ENCODE results near the gene MED26. TPM values are rescaled to one million over a fixed set of nuclear protein-coding genes. Genes with fewer than 3 reads are reported as not detected.

The MED26 gene
- total and polyA plus RNA-seq, 2 of the 8 experiments (the other 6 are each of a cell fraction or from before 2014, with no cell fraction given), result 5.3 to 10.7 TPM

DNA sequence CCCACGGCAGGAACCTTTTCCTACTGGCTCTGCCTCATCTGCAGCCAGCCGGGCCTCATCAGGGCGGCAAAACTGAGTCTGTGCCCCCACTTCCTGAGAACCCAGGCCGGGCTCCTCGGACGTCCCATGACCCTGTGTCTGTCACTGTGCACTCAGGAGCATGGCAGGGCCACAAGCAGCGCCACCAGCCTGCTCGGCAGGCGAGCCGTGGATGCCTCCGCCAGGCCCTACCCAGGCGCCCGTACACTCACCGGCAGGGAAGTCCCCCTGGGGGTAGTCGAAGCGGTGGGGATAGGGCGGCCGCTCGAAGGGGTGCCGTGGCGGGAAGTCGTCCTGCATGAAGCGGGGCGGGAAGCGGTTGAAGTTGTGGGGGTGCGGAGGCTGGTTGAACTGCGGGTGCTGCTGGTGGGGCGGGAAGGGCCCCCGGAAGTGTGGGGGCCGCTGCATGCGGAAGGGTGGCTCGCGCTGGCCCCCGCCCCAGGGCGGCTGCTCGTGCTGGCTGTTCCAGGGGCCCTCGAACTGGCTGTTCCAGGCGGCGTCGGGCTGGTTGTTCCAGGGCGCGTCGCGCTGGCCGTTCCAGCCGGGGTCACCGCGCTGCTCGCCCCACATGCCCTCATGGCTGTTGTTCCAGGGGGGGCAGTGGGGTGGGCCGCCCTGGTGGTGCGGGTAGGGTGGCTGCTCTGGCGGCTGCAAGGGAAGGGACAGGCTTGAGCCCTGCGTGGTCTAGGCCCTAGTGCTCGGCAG is 102.8 kb downstream of the MED26 start (continued):
- TF ChIP-seq ASH2L (IDR thresholded peaks at IDR 0.05; ENCODE audit: low read length) (no peak), YY1 (IDR thresholded peaks at IDR 0.05; ENCODE audit: low read depth, low read length) (no peak)

Small RNA genes lying within 50 kb of the gene (small RNA-seq; reads per million reads assigned to genes)
- not detected for gene RN7SL146P (ENCODE audit: insufficient read depth)

Other genes starting within 250 kb of the MED26 start
- 36.6 and 37.2 TPM in 2 replicates for gene EPS15L1, start 156.2 kb downstream of the MED26 start, total RNA-seq (2021; fragmentation: NEBNext Ultra II Directional; extraction: Animal tissue kit (Norgen Biotek cat#: 25700))
- gene EPS15L1, start 156.2 kb downstream of the MED26 start, polyA plus RNA-seq (2011; rRNA removed), result 17.6 and 22.4 TPM in 2 replicates
- gene CALR3, start 132.0 kb downstream of the MED26 start, total RNA-seq (2021; fragmentation: NEBNext Ultra II Directional; extraction: Animal tissue kit (Norgen Biotek cat#: 25700)), result 0.32 and 0.33 TPM in 2 replicates
- 0.11 TPM in 1 of 2 replicates, not detected in the other for gene CALR3, start 132.0 kb downstream of the MED26 start, polyA plus RNA-seq (2011; rRNA removed)
- 4.2 and 4.5 TPM in 2 replicates for gene C19orf44, start 131.8 kb downstream of the MED26 start, total RNA-seq (2021; fragmentation: NEBNext Ultra II Directional; extraction: Animal tissue kit (Norgen Biotek cat#: 25700))
- gene C19orf44, start 131.8 kb downstream of the MED26 start, polyA plus RNA-seq (2011; rRNA removed), result 2.1 and 2.8 TPM in 2 replicates
- gene CHERP, start 85.8 kb downstream of the MED26 start, total RNA-seq (2021; fragmentation: NEBNext Ultra II Directional; extraction: Animal tissue kit (Norgen Biotek cat#: 25700)), result 72.5 and 73.7 TPM in 2 replicates
- gene CHERP, start 85.8 kb downstream of the MED26 start, polyA plus RNA-seq (2011; rRNA removed), result 13.9 and 23.9 TPM in 2 replicates
- 26.0 and 28.5 TPM in 2 replicates for gene SLC35E1, start 55.8 kb downstream of the MED26 start, total RNA-seq (2021; fragmentation: NEBNext Ultra II Directional; extraction: Animal tissue kit (Norgen Biotek cat#: 25700))
- gene SLC35E1, start 55.8 kb downstream of the MED26 start, polyA plus RNA-seq (2011; rRNA removed), result 31.2 and 31.9 TPM in 2 replicates
- gene SMIM7, start 31.9 kb upstream of the MED26 start, total RNA-seq (2021; fragmentation: NEBNext Ultra II Directional; extraction: Animal tissue kit (Norgen Biotek cat#: 25700)), result 67.5 and 69.9 TPM in 2 replicates
- gene SMIM7, start 31.9 kb upstream of the MED26 start, polyA plus RNA-seq (2011; rRNA removed), result 51.7 and 55.5 TPM in 2 replicates
- gene TMEM38A, start 32.9 kb upstream of the MED26 start, total RNA-seq (2021; fragmentation: NEBNext Ultra II Directional; extraction: Animal tissue kit (Norgen Biotek cat#: 25700)), result 8.9 and 9.8 TPM in 2 replicates
- 9.2 and 11.2 TPM in 2 replicates for gene TMEM38A, start 32.9 kb upstream of the MED26 start, polyA plus RNA-seq (2011; rRNA removed)
- gene NWD1, start 91.6 kb upstream of the MED26 start, total RNA-seq (2021; fragmentation: NEBNext Ultra II Directional; extraction: Animal tissue kit (Norgen Biotek cat#: 25700)), result not detected in 2 replicates
- gene NWD1, start 91.6 kb upstream of the MED26 start, polyA plus RNA-seq (2011; rRNA removed), result 0.02 TPM in 2 replicates
- gene SIN3B, start 201.2 kb upstream of the MED26 start, total RNA-seq (2021; fragmentation: NEBNext Ultra II Directional; extraction: Animal tissue kit (Norgen Biotek cat#: 25700)), result 60.1 and 71.1 TPM in 2 replicates
- 29.5 and 45.5 TPM in 2 replicates for gene SIN3B, start 201.2 kb upstream of the MED26 start, polyA plus RNA-seq (2011; rRNA removed)

All from H1 (cell line).